ENCODE measurements around the gene IDS.

IDS gene

GRCh38 chrX:149462849-149463248, 42.3 kb downstream of the IDS start:
- DNase-seq (ENCODE audit: low read depth in 2 of 3, low spot score in 2 of 3): no peak

- DNase-seq (ENCODE audit: low read depth in 2 of 3, low spot score in 2 of 3): no peak
Measured at GRCh38 chrX:149461746-149462145, 43.4 kb downstream of the IDS start.

- no peak for DNase-seq (ENCODE audit: low read depth in 2 of 3, low spot score in 2 of 3)
Measured at GRCh38 chrX:149458586-149458985, 46.5 kb downstream of the IDS start.

GRCh38 chrX:149456476-149457245, 48.4 kb downstream of the IDS start:
- DNase-seq (ENCODE audit: low read depth in 2 of 3, low spot score in 2 of 3): no peak

GRCh38 chrX:149455934-149456333, 49.2 kb downstream of the IDS start:
- no peak for DNase-seq (ENCODE audit: low read depth in 2 of 3, low spot score in 2 of 3)

- DNase-seq (ENCODE audit: low read depth in 2 of 3, low spot score in 2 of 3): no peak
Measured at GRCh38 chrX:149453906-149454822, 50.9 kb downstream of the IDS start.

- DNase-seq (ENCODE audit: low read depth in 2 of 3, low spot score in 2 of 3): no peak
Measured at GRCh38 chrX:149453030-149453429, 52.1 kb downstream of the IDS start.

- no peak for DNase-seq (ENCODE audit: low read depth in 2 of 3, low spot score in 2 of 3)
Measured at GRCh38 chrX:149433451-149433850, 71.7 kb downstream of the IDS start.

GRCh38 chrX:149433051-149433450, 72.1 kb downstream of the IDS start:
- no peak for DNase-seq (ENCODE audit: low read depth in 2 of 3, low spot score in 2 of 3)

Measured in activated CD8-positive, alpha-beta memory T cell treated with anti-CD3 and anti-CD28 coated beads for 48 hours (primary cell).